Endothelial cell of umbilical vein (primary cell): Measurements from ENCODE around the gene GABRB2.

Source experiments
- EZH2 ChIP-seq: IDR thresholded peaks from 2 replicates; pipeline ENCODE4 v1.6.1; 2012; ENCODE audit warnings: borderline replicate concordance, low read depth, mild to moderate bottlenecking, moderate library complexity, low read length, inconsistent platforms; ENCODE audit not compliant: severe bottlenecking
- GATA2 ChIP-seq: IDR thresholded peaks from 2 replicates; pipeline ENCODE4 v1.7.0; 2011; ENCODE audit warnings: low read depth, mild to moderate bottlenecking, moderate library complexity, mixed read lengths, low read length; ENCODE audit not compliant: insufficient read length, insufficient read depth
- JUN ChIP-seq: IDR thresholded peaks from 2 replicates; pipeline ENCODE4 v1.6.1; 2011; ENCODE audit warnings: borderline replicate concordance, low read depth; ENCODE audit not compliant: insufficient read length, insufficient read depth
- MYC ChIP-seq: IDR thresholded peaks from one replicate; pipeline ENCODE4 v1.6.1; 2011; ENCODE audit warnings: mild to moderate bottlenecking, low read depth, low read length
- POLR2A ChIP-seq: IDR thresholded peaks from 2 replicates; pipeline ENCODE4 v1.6.1; 2012; ENCODE audit warnings: low read depth, mild to moderate bottlenecking, control low read depth, low read length
- POLR2AphosphoS5 ChIP-seq: IDR thresholded peaks from 2 replicates; pipeline ENCODE4 v1.6.1; 2012; ENCODE audit warnings: low read depth, mild to moderate bottlenecking, control low read depth, low read length, moderate library complexity; ENCODE audit not compliant: insufficient read depth
- TF ChIP-seq, protein P1 (sequence below): IDR thresholded peaks from 2 replicates; pipeline ENCODE4 v1.6.1; 2011; ENCODE audit not compliant: insufficient read depth, insufficient read length
- TF ChIP-seq, protein P2 (sequence below), 2 donors: IDR thresholded peaks; 1 replicate in 1 of 2; 2 replicates in 1 of 2; pipeline ENCODE4 v1.5.1; 2011; ENCODE audit warnings: low read length in 2 of 2, mild to moderate bottlenecking in 2 of 2, moderate library complexity in 2 of 2, control low read depth in 1 of 2, inconsistent platforms in 1 of 2, low read depth in 1 of 2; ENCODE audit not compliant: insufficient read depth in 1 of 2; ENCODE audit errors: extremely low read depth in 1 of 2

DNA sequence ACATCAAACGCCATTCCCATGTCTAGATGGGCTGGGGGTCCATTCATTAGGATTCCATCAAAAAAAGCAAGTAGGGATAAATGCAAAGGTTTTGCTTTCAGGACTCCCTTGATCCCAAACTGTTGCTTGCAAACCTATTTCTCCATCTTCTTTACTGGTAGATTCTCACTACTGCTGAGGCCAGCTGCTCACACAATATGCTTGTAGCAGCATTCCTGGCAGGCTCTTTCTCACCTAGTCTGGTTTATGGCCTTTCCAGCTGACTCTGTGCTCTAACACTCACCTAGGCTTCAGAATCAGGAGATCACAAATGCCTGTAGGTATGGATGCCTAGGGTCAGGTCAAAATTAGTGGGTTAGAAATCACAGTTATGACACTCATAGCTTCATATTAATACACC is 274.7 kb downstream of the GABRB2 start:
- no peak for TF ChIP-seq POLR2AphosphoS5
- TF ChIP-seq, protein P1, sequence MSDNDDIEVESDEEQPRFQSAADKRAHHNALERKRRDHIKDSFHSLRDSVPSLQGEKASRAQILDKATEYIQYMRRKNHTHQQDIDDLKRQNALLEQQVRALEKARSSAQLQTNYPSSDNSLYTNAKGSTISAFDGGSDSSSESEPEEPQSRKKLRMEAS: no peak
- TF ChIP-seq, protein P2, sequence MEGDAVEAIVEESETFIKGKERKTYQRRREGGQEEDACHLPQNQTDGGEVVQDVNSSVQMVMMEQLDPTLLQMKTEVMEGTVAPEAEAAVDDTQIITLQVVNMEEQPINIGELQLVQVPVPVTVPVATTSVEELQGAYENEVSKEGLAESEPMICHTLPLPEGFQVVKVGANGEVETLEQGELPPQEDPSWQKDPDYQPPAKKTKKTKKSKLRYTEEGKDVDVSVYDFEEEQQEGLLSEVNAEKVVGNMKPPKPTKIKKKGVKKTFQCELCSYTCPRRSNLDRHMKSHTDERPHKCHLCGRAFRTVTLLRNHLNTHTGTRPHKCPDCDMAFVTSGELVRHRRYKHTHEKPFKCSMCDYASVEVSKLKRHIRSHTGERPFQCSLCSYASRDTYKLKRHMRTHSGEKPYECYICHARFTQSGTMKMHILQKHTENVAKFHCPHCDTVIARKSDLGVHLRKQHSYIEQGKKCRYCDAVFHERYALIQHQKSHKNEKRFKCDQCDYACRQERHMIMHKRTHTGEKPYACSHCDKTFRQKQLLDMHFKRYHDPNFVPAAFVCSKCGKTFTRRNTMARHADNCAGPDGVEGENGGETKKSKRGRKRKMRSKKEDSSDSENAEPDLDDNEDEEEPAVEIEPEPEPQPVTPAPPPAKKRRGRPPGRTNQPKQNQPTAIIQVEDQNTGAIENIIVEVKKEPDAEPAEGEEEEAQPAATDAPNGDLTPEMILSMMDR (IDR thresholded peaks at IDR 0.05; ENCODE audit: extremely low read depth in 1 of 2, insufficient read depth in 1 of 2, low read depth in 1 of 2, low read length in 2 of 2): no peak
- TF ChIP-seq MYC: no peak
- no peak for TF ChIP-seq POLR2A
- no peak for TF ChIP-seq EZH2
- TF ChIP-seq GATA2: no peak
- no peak for TF ChIP-seq JUN
